Urinary bladder (tissue), 4 donors: ENCODE measurements around the gene POLE. TPM values are rescaled to one million over a fixed set of nuclear protein-coding genes. Genes with fewer than 3 reads are reported as not detected.
"Not testable (repeated sequence)": the region's sequence is repeated elsewhere in the genome, so short reads cannot be mapped to it uniquely, and the experiment has no call there.

ENCODE experiments used
- DNase-seq: peaks from one replicate; pipeline ENCODE4 v3.0.0-alpha.2; 2015; ENCODE audit errors: extremely low spot score
- H3K27ac ChIP-seq: one replicate; pipeline ENCODE4 v1.5.1; 2013; ENCODE audit warnings: low read depth, mild to moderate bottlenecking, moderate library complexity
- H3K36me3 ChIP-seq: one replicate; pipeline ENCODE4 v1.6.1; 2013; ENCODE audit warnings: mild to moderate bottlenecking, moderate library complexity; ENCODE audit not compliant: insufficient read depth
- H3K4me1 ChIP-seq: one replicate; pipeline ENCODE4 v1.6.1; 2013; ENCODE audit warnings: mild to moderate bottlenecking, moderate library complexity; ENCODE audit not compliant: insufficient read depth
- H3K4me3 ChIP-seq: one replicate; pipeline ENCODE4 v1.5.1; 2013; ENCODE audit warnings: low read depth, low read length
- WGBS: extraction: QIAGEN DNeasy Blood & Tissue Kit; methylation state at CpG from one replicate; pipeline ENCODE4 v1.1.7; 2013; 5-methylcytosine and 5-hydroxymethylcytosine counted together
- polyA plus RNA-seq: library from polyadenylated mRNA; stranded (reverse); fragments of 200-250 nt; gene quantifications from one replicate; pipeline ENCODE4 v1.2.3, GENCODE V29; 2013
- total RNA-seq: library from RNA; depleted of rRNA; stranded (reverse); fragments of >200 nt; gene quantifications from one replicate; pipeline ENCODE4 v1.2.3, GENCODE V29; 2014
- donor health status: healthy with polysubstance abuse.
- donor health status: healthy.

POLE gene
- total and polyA plus RNA-seq, 2 donors = 17.9 to 49.7 TPM

GRCh38 chr12:132608231-132609171 lies 78.6 kb downstream of the POLE start:
- Histone ChIP-seq H3K27ac (no peak overlapping the region), H3K36me3 (no peaks in the 10 kb centered on the region), H3K4me3 (no peak overlapping the region), H3K4me1 (no peaks in the 10 kb centered on the region)
- no peak for DNase-seq
- WGBS = 47% methylated on average over 25 of the region's 25 CpGs

GRCh38 chr12:132606927-132607326 lies 80.2 kb downstream of the POLE start:
- WGBS = 84% methylated on average over 19 of the region's 19 CpGs
- Histone ChIP-seq H3K27ac (no peak overlapping the region), H3K36me3 (no peaks in the 10 kb centered on the region), H3K4me3 (no peak overlapping the region), H3K4me1 (no peaks in the 10 kb centered on the region)
- DNase-seq = no peak

- Histone ChIP-seq H3K4me3 (no peak overlapping the region), H3K27ac (no peak overlapping the region), H3K4me1 (no peaks in the 10 kb centered on the region), H3K36me3 (no peaks in the 10 kb centered on the region)
- DNase-seq = no peak
- 65% methylated on average over 16 of the region's 16 CpGs for WGBS
These were observed 80.7 kb downstream of the POLE start for GRCh38 chr12:132606466-132606865.

GRCh38 chr12:132605892-132606291 lies 81.2 kb downstream of the POLE start:
- no peaks in the 10 kb centered on the region for H3K4me1 ChIP-seq
- WGBS = 84% methylated on average over 18 of the region's 18 CpGs
- no peaks in the 10 kb centered on the region for H3K36me3 ChIP-seq
- no peak overlapping the region for H3K4me3 ChIP-seq
- DNase-seq = no peak
- no peak overlapping the region for H3K27ac ChIP-seq

GRCh38 chr12:132604668-132605441 lies 82.3 kb downstream of the POLE start:
- 79% methylated on average over 16 of the region's 16 CpGs for WGBS
- H3K4me3 ChIP-seq = no peak overlapping the region

GRCh38 chr12:132604151-132604618 lies 83.0 kb downstream of the POLE start:
- Histone ChIP-seq H3K36me3 (no peaks in the 10 kb centered on the region), H3K4me1 (no peaks in the 10 kb centered on the region), H3K27ac (no peak overlapping the region), H3K4me3 (no peak overlapping the region)
- DNase-seq = no peak
- 41% methylated on average over 26 of the region's 26 CpGs for WGBS

More at GRCh38 chr12:132604668-132605441, 82.3 kb downstream of the POLE start:
- no peak for DNase-seq
- no peaks in the 10 kb centered on the region for H3K4me1 ChIP-seq
- no peak overlapping the region for H3K27ac ChIP-seq
- no peaks in the 10 kb centered on the region for H3K36me3 ChIP-seq

GRCh38 chr12:132603240-132604150 lies 83.6 kb downstream of the POLE start:
- Histone ChIP-seq H3K4me1 (no peaks in the 10 kb centered on the region), H3K4me3 (no peak overlapping the region), H3K27ac (no peak overlapping the region), H3K36me3 (no peaks in the 10 kb centered on the region)
- DNase-seq = no peak
- WGBS = 49% methylated on average over 67 of the region's 67 CpGs

- no peak for DNase-seq
- H3K27ac ChIP-seq = peak overlapping the region; percentile 24
- no peaks in the 10 kb centered on the region for H3K4me1 ChIP-seq
- no peak overlapping the region for H3K4me3 ChIP-seq
- 43% methylated on average over 29 of the region's 29 CpGs for WGBS
- H3K36me3 ChIP-seq = no peaks in the 10 kb centered on the region
These were observed 84.4 kb downstream of the POLE start for GRCh38 chr12:132602572-132603239.

GRCh38 chr12:132601171-132601883 lies 85.8 kb downstream of the POLE start:
- H3K36me3 ChIP-seq = no peaks in the 10 kb centered on the region
- H3K4me1 ChIP-seq = no peaks in the 10 kb centered on the region
- 82% methylated on average over 31 of the region's 31 CpGs for WGBS
- H3K27ac ChIP-seq = no peak overlapping the region
- no peak for DNase-seq
- no peak overlapping the region for H3K4me3 ChIP-seq

GRCh38 chr12:132600048-132601032 lies 86.8 kb downstream of the POLE start:
- H3K27ac ChIP-seq = no peak overlapping the region
- no peaks in the 10 kb centered on the region for H3K36me3 ChIP-seq
- H3K4me3 ChIP-seq = peak overlapping the region; percentile 27
- H3K4me1 ChIP-seq = no peaks in the 10 kb centered on the region
- no peak for DNase-seq
- 33% methylated on average over 45 of the region's 45 CpGs for WGBS

- WGBS = 82% methylated on average over 6 of the region's 6 CpGs
- not testable (repeated sequence) for H3K4me1 ChIP-seq
These were observed 87.6 kb downstream of the POLE start for GRCh38 chr12:132599502-132599901.

More at GRCh38 chr12:132599502-132599901, 87.6 kb downstream of the POLE start:
- H3K27ac ChIP-seq, H3K36me3 ChIP-seq, DNase-seq, H3K4me3 ChIP-seq: not testable (repeated sequence)
